CD4-positive, alpha-beta memory T cell (primary cell): ENCODE results near the gene GBE1. TPM values are rescaled to one million over a fixed set of nuclear protein-coding genes. Genes with fewer than 3 reads are reported as not detected.
"Not testable (repeated sequence)": the region's sequence is repeated elsewhere in the genome, so short reads cannot be mapped to it uniquely, and the experiment has no call there.

Source experiments
- CTCF ChIA-PET: fragments of 350-600 bp; sonication (Branson Sonifier 250); formaldehyde crosslinking; loops from one replicate; lab custom pipeline; 2021; ENCODE audit warnings: inconsistent platforms; ENCODE audit not compliant: partially characterized antibody; lab: Charles Lee
- POLR2A ChIA-PET: fragments of 350-600 bp; sonication (Branson Sonifier 250); formaldehyde crosslinking; loops from one replicate; lab custom pipeline; 2021; ENCODE audit not compliant: partially characterized antibody; lab: Charles Lee
- DNase-seq, 5 donors: peaks; one replicate each; pipeline versions ENCODE4 v3.0.0 to v3.0.0-alpha.2; 2020 to 2022; ENCODE audit warnings: mixed read lengths in 1 of 5
- H3K27ac ChIP-seq: one replicate; pipeline ENCODE4 v1.7.0; 2013; ENCODE audit warnings: low read depth, low read length
- H3K27me3 ChIP-seq: 2 replicates; pipeline ENCODE4 v1.7.0; 2013; ENCODE audit warnings: mild to moderate bottlenecking, low read length, moderate library complexity; ENCODE audit not compliant: insufficient read depth
- H3K36me3 ChIP-seq: 2 replicates; pipeline ENCODE4 v1.7.0; 2013; ENCODE audit warnings: mild to moderate bottlenecking, low read length, moderate library complexity; ENCODE audit not compliant: insufficient read depth
- H3K4me1 ChIP-seq: 2 replicates; pipeline ENCODE4 v1.7.0; 2013; ENCODE audit warnings: mild to moderate bottlenecking, low read length, moderate library complexity; ENCODE audit not compliant: insufficient read depth
- H3K4me3 ChIP-seq, 2 donors: one replicate each; pipeline ENCODE4 v1.7.0; 2013; ENCODE audit warnings: low read length in 2 of 2, mild to moderate bottlenecking in 1 of 2
- H3K9me3 ChIP-seq, 2 donors: one replicate each; pipeline ENCODE4 v1.7.0; 2013; ENCODE audit warnings: low read length in 2 of 2, control low read depth in 1 of 2; ENCODE audit not compliant: control insufficient read depth in 1 of 2
- H3K27ac Mint-ChIP-seq, 7 donors: one replicate each; pipeline ENCODE4 v1.8.0; 2020 to 2021; ENCODE audit warnings: mixed read lengths in 7 of 7, mild to moderate bottlenecking in 6 of 7, inconsistent platforms in 3 of 7, moderate library complexity in 3 of 7
- H3K27me3 Mint-ChIP-seq, 2 donors: one replicate each; pipeline ENCODE4 v1.8.0; 2020 to 2021; ENCODE audit warnings: mixed read lengths in 2 of 2
- H3K36me3 Mint-ChIP-seq, 2 donors: one replicate each; pipeline ENCODE4 v1.8.0; 2020 to 2021; ENCODE audit warnings: mixed read lengths in 2 of 2, inconsistent platforms in 1 of 2, mild to moderate bottlenecking in 1 of 2
- H3K4me1 Mint-ChIP-seq, 4 donors: one replicate each; pipeline ENCODE4 v1.8.0; 2020 to 2021; ENCODE audit warnings: mixed read lengths in 4 of 4, mild to moderate bottlenecking in 1 of 4
- H3K4me3 Mint-ChIP-seq, 8 donors: one replicate each; pipeline ENCODE4 v1.8.0; 2020 to 2021; ENCODE audit warnings: mixed read lengths in 8 of 8, mild to moderate bottlenecking in 7 of 8, moderate library complexity in 6 of 8, inconsistent platforms in 3 of 8
- H3K9me3 Mint-ChIP-seq, 8 donors: one replicate each; pipeline ENCODE4 v1.8.0; 2020 to 2021; ENCODE audit warnings: mixed read lengths in 8 of 8, mild to moderate bottlenecking in 5 of 8, inconsistent platforms in 3 of 8, moderate library complexity in 1 of 8
- intact Hi-C: fragments of 100-400 bp; cut with micrococcal nuclease; formaldehyde crosslinking; loops from one replicate; pipeline ENCODE4 v1.15.1; 2023
- polyA plus RNA-seq, 2 donors: library from polyadenylated mRNA; unstranded; fragments of 300-500 nt; fragmentation: Illumina TruSeq; gene quantifications; one replicate each; pipeline ENCODE4 v1.2.3, GENCODE V29; 2021
- total RNA-seq, 2 experiments: library from RNA; stranded (reverse); gene quantifications; one replicate each; pipeline ENCODE4 v1.2.3, GENCODE V29; 2021

GBE1 gene
- total and polyA plus RNA-seq, 4 experiments from 2014 or later: 9.3 to 16.6 (median 11.0) TPM

GRCh38 chr3:81758275-81758674, 3.2 kb downstream of the GBE1 start:
- ChIA-PET POLR2A (no interaction called here), CTCF (no interaction called here)
- peaks cover 0 to 13% (median 2%) of the 10 kb centered on the region in 8 donors for H3K9me3 Mint-ChIP-seq
- no peaks in the 10 kb centered on the region for H3K27me3 Mint-ChIP-seq
- H3K4me1 Mint-ChIP-seq: peaks cover 17 to 35% (median 19%) of the 10 kb centered on the region in 4 donors
- H3K27ac Mint-ChIP-seq: no peak overlapping the region
- intact Hi-C loops: no loop called here
- no peak overlapping the region for H3K4me3 ChIP-seq
- no peaks in the 10 kb centered on the region for H3K9me3 ChIP-seq
- no peak overlapping the region for H3K4me3 Mint-ChIP-seq
- H3K36me3 ChIP-seq: no peaks in the 10 kb centered on the region
- peaks cover 23% of the 10 kb centered on the region for H3K4me1 ChIP-seq
- no peak for DNase-seq
- H3K36me3 Mint-ChIP-seq: peaks cover 14 to 31% of the 10 kb centered on the region in 2 donors
- no peak overlapping the region for H3K27ac ChIP-seq
- no peaks in the 10 kb centered on the region for H3K27me3 ChIP-seq

DNA sequence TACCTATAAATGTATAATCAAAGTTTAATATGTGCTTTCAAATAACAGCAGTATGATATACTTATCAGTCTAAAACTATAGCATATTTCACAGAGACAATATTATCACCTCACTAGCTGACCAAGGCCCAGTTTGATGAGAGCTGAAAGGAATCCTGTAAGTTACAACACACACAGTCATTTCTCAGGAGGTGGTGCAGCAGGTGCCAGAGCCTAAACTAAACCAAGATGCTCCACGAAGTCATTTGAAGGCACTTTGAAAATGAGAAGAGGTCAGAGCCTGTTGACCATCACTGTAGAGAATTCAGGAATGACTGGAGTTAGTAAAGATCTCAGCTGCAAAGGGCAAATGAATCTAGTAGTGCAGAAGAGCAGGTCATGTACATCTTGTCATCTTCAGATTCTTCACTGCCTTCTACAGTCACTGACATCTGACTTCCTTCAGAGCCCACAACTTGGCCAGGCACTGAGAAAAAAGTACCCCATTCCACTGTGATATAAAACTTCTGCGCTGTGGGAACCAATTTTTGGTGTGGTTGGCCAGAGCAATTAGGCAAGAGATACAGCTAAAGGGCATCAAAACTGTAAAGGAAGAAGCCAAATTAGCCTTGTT, 7.9 kb downstream of the GBE1 start:
- peaks cover 0 to 13% (median 2%) of the 10 kb centered on the region in 8 donors for H3K9me3 Mint-ChIP-seq
- Histone ChIP-seq H3K27me3 (no peaks in the 10 kb centered on the region), H3K36me3 (no peaks in the 10 kb centered on the region), H3K4me1 (no peaks in the 10 kb centered on the region), H3K9me3 (no peaks in the 10 kb centered on the region), H3K4me3 (no peak overlapping the region), H3K27ac (no peak overlapping the region)
- H3K36me3 Mint-ChIP-seq: peaks cover 11 to 28% of the 10 kb centered on the region in 2 donors
- POLR2A ChIA-PET: no interaction called here
- CTCF ChIA-PET: no interaction called here
- no peak overlapping the region for H3K4me3 Mint-ChIP-seq
- no peak overlapping the region for H3K27ac Mint-ChIP-seq
- peaks cover 0 to 4% (median 3%) of the 10 kb centered on the region in 4 donors for H3K4me1 Mint-ChIP-seq
- no peak for DNase-seq
- intact Hi-C loops: no loop called here
- H3K27me3 Mint-ChIP-seq: no peaks in the 10 kb centered on the region

GRCh38 chr3:81752604-81753003, 8.8 kb downstream of the GBE1 start:
- Histone ChIP-seq H3K27me3 (no peaks in the 10 kb centered on the region), H3K4me1 (no peaks in the 10 kb centered on the region), H3K36me3 (no peaks in the 10 kb centered on the region), H3K4me3 (no peak overlapping the region), H3K27ac (no peak overlapping the region), H3K9me3 (no peaks in the 10 kb centered on the region)
- H3K4me3 Mint-ChIP-seq: no peak overlapping the region
- H3K36me3 Mint-ChIP-seq: peaks cover 7 to 25% of the 10 kb centered on the region in 2 donors
- no peak for DNase-seq
- peaks cover 0 to 13% (median 2%) of the 10 kb centered on the region in 8 donors for H3K9me3 Mint-ChIP-seq
- CTCF ChIA-PET: no interaction called here
- peaks cover 0 to 4% (median 3%) of the 10 kb centered on the region in 4 donors for H3K4me1 Mint-ChIP-seq
- intact Hi-C loops: no loop called here
- POLR2A ChIA-PET: no interaction called here
- peak overlapping the region in 1 of 7 donors; percentile 60 for H3K27ac Mint-ChIP-seq
- H3K27me3 Mint-ChIP-seq: no peaks in the 10 kb centered on the region

- Histone ChIP-seq H3K27ac (no peak overlapping the region), H3K4me1 (no peaks in the 10 kb centered on the region), H3K27me3 (no peaks in the 10 kb centered on the region), H3K36me3 (no peaks in the 10 kb centered on the region), H3K9me3 (no peaks in the 10 kb centered on the region), H3K4me3 (no peak overlapping the region)
- no peak overlapping the region for H3K27ac Mint-ChIP-seq
- peaks cover 6 to 7% of the 10 kb centered on the region in 2 donors for H3K36me3 Mint-ChIP-seq
- no peaks in the 10 kb centered on the region for H3K27me3 Mint-ChIP-seq
- H3K4me3 Mint-ChIP-seq: no peak overlapping the region
- peaks cover 0 to 6% (median 0%) of the 10 kb centered on the region in 8 donors for H3K9me3 Mint-ChIP-seq
- no peak for DNase-seq
- intact Hi-C loops: no loop called here
- ChIA-PET CTCF (no interaction called here), POLR2A (no interaction called here)
- H3K4me1 Mint-ChIP-seq: peaks cover 0 to 4% (median 3%) of the 10 kb centered on the region in 4 donors
Observed at GRCh38 chr3:81749265-81749664, 12.2 kb downstream of the GBE1 start.

DNA sequence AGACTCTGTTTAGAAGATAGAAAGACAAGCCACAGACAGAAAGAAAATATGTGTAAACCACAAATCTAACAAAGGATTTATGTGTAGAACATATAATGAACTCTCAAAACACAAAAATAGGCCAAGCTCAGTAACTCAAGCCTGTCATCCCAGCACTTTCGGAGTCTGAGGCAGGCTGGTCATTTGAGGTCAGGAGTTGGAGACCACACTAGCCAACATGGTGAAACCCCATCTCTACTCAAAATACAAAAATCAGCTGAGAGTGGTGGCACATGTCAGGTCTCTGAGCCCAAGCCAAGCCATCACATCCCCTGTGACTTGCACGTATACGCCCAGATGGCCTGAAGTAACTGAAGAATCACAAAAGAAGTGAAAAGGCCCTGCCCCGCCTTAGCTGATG, 14.2 kb downstream of the GBE1 start:
- H3K9me3 ChIP-seq, CTCF ChIA-PET, DNase-seq, H3K4me3 Mint-ChIP-seq, H3K4me3 ChIP-seq, POLR2A ChIA-PET, H3K36me3 Mint-ChIP-seq, H3K27ac Mint-ChIP-seq, H3K27me3 Mint-ChIP-seq, intact Hi-C loops, H3K4me1 ChIP-seq, H3K4me1 Mint-ChIP-seq, H3K9me3 Mint-ChIP-seq, H3K27me3 ChIP-seq, H3K27ac ChIP-seq, H3K36me3 ChIP-seq: not testable (repeated sequence)

GRCh38 chr3:81744366-81744765, 17.1 kb downstream of the GBE1 start:
- no peak for DNase-seq
- Histone ChIP-seq H3K36me3 (no peaks in the 10 kb centered on the region), H3K27me3 (no peaks in the 10 kb centered on the region), H3K4me1 (no peaks in the 10 kb centered on the region), H3K4me3 (no peak overlapping the region), H3K9me3 (no peaks in the 10 kb centered on the region), H3K27ac (no peak overlapping the region)
- ChIA-PET POLR2A (no interaction called here), CTCF (no interaction called here)
- Mint-ChIP-seq H3K9me3 (no peaks in the 10 kb centered on the region), H3K4me3 (no peak overlapping the region), H3K4me1 (no peaks in the 10 kb centered on the region), H3K36me3 (peaks cover 1 to 4% of the 10 kb centered on the region in 2 donors), H3K27ac (no peak overlapping the region), H3K27me3 (no peaks in the 10 kb centered on the region)
- intact Hi-C loops: no loop called here

DNA sequence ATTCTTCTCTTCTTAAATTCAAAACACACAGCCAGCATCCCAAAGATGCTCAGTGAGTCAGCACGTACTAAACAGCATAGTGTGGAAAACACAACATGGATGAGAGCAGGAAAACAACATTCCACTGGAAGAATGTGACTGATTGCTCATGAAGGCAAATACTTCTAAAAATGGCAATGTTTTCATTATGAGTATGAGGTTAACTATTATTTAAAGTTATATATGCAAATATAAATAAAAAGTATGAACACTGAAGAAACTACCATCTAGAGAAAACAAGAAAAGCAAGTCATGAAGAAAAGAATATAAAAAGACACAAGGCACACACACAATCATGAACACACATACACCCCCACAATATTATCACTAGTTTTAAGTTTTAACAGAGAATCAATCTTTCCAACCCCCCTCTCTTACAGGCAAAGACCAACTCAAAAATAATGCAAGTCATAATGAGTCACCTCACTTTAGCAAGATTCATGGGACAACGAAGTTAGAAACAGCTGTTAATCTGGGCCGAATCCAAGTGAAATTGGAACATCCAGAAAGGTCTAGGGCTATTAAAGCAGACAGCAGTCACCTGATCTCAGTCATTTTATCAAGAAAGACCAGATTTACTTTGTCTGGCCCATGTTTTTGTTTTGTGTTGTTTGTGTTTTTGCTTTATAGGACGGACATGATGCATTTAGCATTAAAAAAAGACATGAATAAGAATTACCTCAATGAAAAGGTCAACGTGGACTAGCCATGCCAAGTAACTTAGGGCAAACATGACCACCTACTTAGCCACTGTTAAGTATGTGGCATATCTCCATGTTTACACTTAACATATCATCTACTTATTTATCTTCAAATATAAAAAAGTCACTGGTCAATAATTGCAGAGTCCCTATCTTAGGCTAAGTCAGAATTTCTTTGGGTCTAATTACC, 18.1 kb downstream of the GBE1 start:
- Mint-ChIP-seq H3K4me3 (no peak overlapping the region), H3K36me3 (peaks cover 3 to 11% of the 10 kb centered on the region in 2 donors), H3K27ac (peak overlapping the region in 1 of 7 donors; percentile 0), H3K27me3 (no peaks in the 10 kb centered on the region), H3K9me3 (no peaks in the 10 kb centered on the region), H3K4me1 (no peaks in the 10 kb centered on the region)
- no peak overlapping the region for H3K27ac ChIP-seq
- H3K4me1 ChIP-seq: no peaks in the 10 kb centered on the region
- H3K9me3 ChIP-seq: no peaks in the 10 kb centered on the region
- intact Hi-C loops: no loop called here
- no peak for DNase-seq
- no peaks in the 10 kb centered on the region for H3K36me3 ChIP-seq
- ChIA-PET CTCF (no interaction called here), POLR2A (no interaction called here)
- H3K27me3 ChIP-seq: no peaks in the 10 kb centered on the region
- H3K4me3 ChIP-seq: no peak overlapping the region
